Measurements from ENCODE around the gene LMF1.

- no peak for TF ChIP-seq ZNF274 (IDR thresholded peaks at IDR 0.05; ENCODE audit: low read depth, low read length)
- TF ChIP-seq YY1 (IDR thresholded peaks at IDR 0.05; ENCODE audit: insufficient read depth, insufficient read length), result no peak
Measured at GRCh38 chr16:971981-972315, 1.2 kb upstream of the LMF1 start.
